ENCODE results near the gene PHF21B.

- TF ChIP-seq, protein P1, sequence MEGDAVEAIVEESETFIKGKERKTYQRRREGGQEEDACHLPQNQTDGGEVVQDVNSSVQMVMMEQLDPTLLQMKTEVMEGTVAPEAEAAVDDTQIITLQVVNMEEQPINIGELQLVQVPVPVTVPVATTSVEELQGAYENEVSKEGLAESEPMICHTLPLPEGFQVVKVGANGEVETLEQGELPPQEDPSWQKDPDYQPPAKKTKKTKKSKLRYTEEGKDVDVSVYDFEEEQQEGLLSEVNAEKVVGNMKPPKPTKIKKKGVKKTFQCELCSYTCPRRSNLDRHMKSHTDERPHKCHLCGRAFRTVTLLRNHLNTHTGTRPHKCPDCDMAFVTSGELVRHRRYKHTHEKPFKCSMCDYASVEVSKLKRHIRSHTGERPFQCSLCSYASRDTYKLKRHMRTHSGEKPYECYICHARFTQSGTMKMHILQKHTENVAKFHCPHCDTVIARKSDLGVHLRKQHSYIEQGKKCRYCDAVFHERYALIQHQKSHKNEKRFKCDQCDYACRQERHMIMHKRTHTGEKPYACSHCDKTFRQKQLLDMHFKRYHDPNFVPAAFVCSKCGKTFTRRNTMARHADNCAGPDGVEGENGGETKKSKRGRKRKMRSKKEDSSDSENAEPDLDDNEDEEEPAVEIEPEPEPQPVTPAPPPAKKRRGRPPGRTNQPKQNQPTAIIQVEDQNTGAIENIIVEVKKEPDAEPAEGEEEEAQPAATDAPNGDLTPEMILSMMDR (IDR thresholded peaks at IDR 0.05), result no peak
- TF ChIP-seq EZH2 (IDR thresholded peaks at IDR 0.05) (no peak), EZH2phosphoT487 (IDR thresholded peaks at IDR 0.05) (no peak)
Measured at GRCh38 chr22:44895296-44896055, 114.3 kb downstream of the PHF21B start.

All from neural progenitor cell (in vitro differentiated cells).